H1 (cell line): ENCODE measurements around the gene DSTN. TPM values are rescaled to one million over a fixed set of nuclear protein-coding genes. Genes with fewer than 3 reads are reported as not detected.

ENCODE experiments used
- KDM5A ChIP-seq: fragments of 200-600 bp; IDR thresholded peaks from 2 replicates; pipeline ENCODE4 v1.7.1; 2012; ENCODE audit warnings: mild to moderate bottlenecking, low read length, inconsistent platforms, mixed read lengths
- NANOG ChIP-seq: IDR thresholded peaks from 2 replicates; pipeline ENCODE4 v1.6.1; 2011; ENCODE audit warnings: low read length, low read depth, mild to moderate bottlenecking, inconsistent platforms; ENCODE audit not compliant: insufficient read depth, poor library complexity, severe bottlenecking
- RBBP5 ChIP-seq: IDR thresholded peaks from 2 replicates; pipeline ENCODE4 v1.7.1; 2012; ENCODE audit warnings: low read depth, mild to moderate bottlenecking, inconsistent platforms, low read length, moderate library complexity, borderline replicate concordance
- polyA plus RNA-seq, 7 experiments: library from polyadenylated mRNA; depleted of rRNA in 3 of 7; stranded (reverse) in 5 of 7; unstranded in 2 of 7; fragments of >200 nt in 5 of 7; fragments of 200-250 nt in 2 of 7; gene quantifications; 1 replicate in 5 of 7; 2 replicates in 1 of 7; 4 replicates in 1 of 7; pipeline versions ENCODE4 v1.2.1 to v1.2.3, GENCODE V29; 2011 to 2013; ENCODE audit warnings: missing spikeins in 2 of 7, mixed read lengths in 2 of 7
- total RNA-seq: library from RNA; stranded (reverse); fragmentation: NEBNext Ultra II Directional; extraction: Animal tissue kit (Norgen Biotek cat#: 25700); gene quantifications from 2 replicates; pipeline ENCODE4 v1.2.1, GENCODE V29; 2021
- TF ChIP-seq, protein P1 (sequence below): IDR thresholded peaks from 2 replicates; pipeline ENCODE4 v1.6.1; 2012; ENCODE audit warnings: inconsistent platforms

DSTN gene
- total and polyA plus RNA-seq, 2 of the 8 experiments (the other 6 are each of a cell fraction or from before 2014, with no cell fraction given), result 43.3 to 208 TPM

GRCh38 chr20:17615645-17616479 lies 46.0 kb downstream of the DSTN start (continued):
- TF ChIP-seq, protein P1, sequence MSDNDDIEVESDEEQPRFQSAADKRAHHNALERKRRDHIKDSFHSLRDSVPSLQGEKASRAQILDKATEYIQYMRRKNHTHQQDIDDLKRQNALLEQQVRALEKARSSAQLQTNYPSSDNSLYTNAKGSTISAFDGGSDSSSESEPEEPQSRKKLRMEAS, result no peak
- TF ChIP-seq NANOG (no peak), KDM5A (no peak), RBBP5 (no peak)
- TF ChIP-seq, all 59 proteins: peak for 0
